Coronary artery (tissue), 2 donors: ENCODE data around the gene SGCE.

Experiments used
- DNase-seq: peaks from one replicate; pipeline ENCODE4 v3.0.0-alpha.2; 2017; ENCODE audit warnings: low spot score
- H3K27ac ChIP-seq, 2 donors: fragments of 200-600 bp; sonication (generic); one replicate each; pipeline ENCODE4 v1.5.1; 2016 to 2019
- H3K4me3 ChIP-seq: fragments of 200-600 bp; sonication (generic); 2 replicates; pipeline ENCODE4 v1.5.1; 2016; ENCODE audit warnings: mild to moderate bottlenecking, moderate library complexity
- CTCF ChIP-seq: fragments of 200-600 bp; sonication (generic); IDR thresholded peaks from one replicate; pipeline ENCODE4 v1.5.1; 2019; ENCODE audit warnings: antibody characterized with exemption

SGCE gene

DNA sequence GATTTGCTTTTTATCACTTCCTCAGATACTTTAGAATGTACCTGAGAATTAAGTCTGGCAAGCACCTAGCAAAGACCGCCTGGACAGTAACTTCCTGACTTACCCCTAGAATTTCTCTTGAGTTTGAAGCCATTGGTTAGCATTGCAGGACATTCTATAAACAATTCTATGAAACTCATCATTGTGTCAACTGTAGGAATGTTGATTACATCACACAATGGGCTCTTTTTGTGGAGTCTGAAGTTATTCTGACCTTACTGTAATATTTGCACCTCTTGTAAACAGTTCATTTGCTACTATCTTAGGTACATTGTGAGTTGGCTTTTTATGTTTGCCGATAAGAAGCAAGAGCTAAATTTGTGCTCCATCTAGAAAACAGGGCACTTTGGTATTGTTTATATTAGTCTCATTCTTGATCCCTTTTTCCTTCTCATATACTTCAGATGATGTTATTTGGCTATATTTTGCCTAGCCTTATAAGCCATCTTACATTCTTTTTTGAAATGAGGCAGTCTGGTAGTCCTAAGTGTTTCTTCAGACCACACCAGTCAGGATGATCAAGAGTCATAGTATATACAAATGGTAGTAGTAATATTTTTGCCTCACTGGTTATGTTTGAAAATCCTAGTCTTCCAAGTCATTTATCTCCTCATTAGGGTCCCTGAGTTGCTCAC lies 94.0 kb downstream of the SGCE start:
- DNase-seq, result no peak
- no peak for TF ChIP-seq CTCF
- no peak overlapping the region for H3K27ac ChIP-seq
- no peak overlapping the region for H3K4me3 ChIP-seq

DNA sequence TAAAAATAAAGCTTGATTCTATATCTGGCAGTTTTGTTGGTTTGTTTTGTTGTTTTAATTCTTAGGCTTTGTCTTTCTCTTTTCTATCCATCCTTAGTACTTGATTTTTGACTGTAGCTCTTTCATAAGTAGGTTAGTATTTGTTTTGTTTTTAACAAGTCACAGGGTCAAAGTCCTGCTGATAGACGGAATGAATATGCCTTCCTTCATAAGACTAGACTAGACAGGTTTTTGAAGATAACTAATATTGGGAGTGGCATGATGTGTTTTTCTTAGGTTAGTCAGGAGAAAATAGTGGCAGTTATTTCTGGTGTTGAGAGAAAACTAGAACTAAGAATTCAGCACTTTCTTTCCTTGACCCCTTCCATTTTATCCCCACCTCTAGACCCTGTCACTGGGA lies 96.0 kb downstream of the SGCE start:
- no peak for DNase-seq

GRCh38 chr7:94557215-94557614 lies 98.7 kb downstream of the SGCE start:
- H3K4me3 ChIP-seq, result no peak overlapping the region
- TF ChIP-seq CTCF, result no peak
- DNase-seq, result no peak
- H3K27ac ChIP-seq, result no peak overlapping the region

More for the DNA sequence above, 96.0 kb downstream of the SGCE start:
- no peak overlapping the region for H3K27ac ChIP-seq
- no peak for TF ChIP-seq CTCF
- H3K4me3 ChIP-seq, result no peak overlapping the region

DNA sequence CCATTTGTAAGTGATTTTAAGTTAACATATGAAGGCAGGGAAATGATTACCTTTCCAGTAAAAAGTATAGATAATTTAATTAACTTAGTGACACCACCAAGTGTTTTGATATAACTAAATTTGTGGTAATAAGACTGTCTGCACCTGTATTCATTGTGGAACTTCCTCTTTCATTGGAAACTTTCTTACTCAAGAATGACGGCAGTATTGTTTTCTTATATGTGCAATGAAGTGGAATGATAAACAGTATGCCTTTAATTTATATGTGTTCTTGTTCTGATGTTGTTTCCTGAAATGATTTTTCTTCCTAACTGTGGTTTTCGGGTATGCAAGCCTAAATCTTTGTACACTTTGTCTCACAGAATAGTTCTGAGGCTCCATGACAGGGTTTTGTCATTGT lies 99.9 kb downstream of the SGCE start:
- H3K4me3 ChIP-seq, result no peak overlapping the region
- no peak for DNase-seq
- TF ChIP-seq CTCF, result no peak
- no peak overlapping the region for H3K27ac ChIP-seq

GRCh38 chr7:94547126-94547525 lies 108.8 kb downstream of the SGCE start:
- TF ChIP-seq CTCF, result no peak
- Histone ChIP-seq H3K27ac (no peak overlapping the region), H3K4me3 (no peak overlapping the region)
- DNase-seq, result no peak

- no peak for TF ChIP-seq CTCF
- Histone ChIP-seq H3K27ac (no peak overlapping the region), H3K4me3 (no peak overlapping the region)
- DNase-seq, result no peak
These were observed 115.5 kb downstream of the SGCE start for GRCh38 chr7:94540428-94540827.
